ENCODE measurements around the gene GALNT7.

DNA sequence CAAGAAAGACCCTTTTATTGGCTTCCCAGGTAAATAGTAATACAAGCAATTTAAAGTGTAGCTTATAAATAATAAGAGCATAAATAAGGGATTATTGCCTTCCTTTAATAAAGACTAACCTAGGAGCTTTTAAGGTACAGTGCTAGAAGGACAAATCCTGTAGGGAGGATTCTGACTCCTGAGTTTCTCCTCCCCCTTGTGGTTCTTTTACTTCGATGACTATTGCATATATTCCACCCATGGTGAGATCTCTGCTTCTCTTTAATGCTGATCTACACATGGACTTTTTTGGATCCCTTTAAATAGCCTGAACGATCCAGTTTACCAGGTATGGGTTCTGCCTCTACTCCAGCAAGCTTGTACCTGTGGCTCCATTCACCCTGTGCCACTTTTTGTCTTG is 2.5 kb downstream of the GALNT7 start:
- no peak for TF ChIP-seq CHD1 (IDR thresholded peaks at IDR 0.05; ENCODE audit: low read depth, low read length)
- TF ChIP-seq, protein P1, sequence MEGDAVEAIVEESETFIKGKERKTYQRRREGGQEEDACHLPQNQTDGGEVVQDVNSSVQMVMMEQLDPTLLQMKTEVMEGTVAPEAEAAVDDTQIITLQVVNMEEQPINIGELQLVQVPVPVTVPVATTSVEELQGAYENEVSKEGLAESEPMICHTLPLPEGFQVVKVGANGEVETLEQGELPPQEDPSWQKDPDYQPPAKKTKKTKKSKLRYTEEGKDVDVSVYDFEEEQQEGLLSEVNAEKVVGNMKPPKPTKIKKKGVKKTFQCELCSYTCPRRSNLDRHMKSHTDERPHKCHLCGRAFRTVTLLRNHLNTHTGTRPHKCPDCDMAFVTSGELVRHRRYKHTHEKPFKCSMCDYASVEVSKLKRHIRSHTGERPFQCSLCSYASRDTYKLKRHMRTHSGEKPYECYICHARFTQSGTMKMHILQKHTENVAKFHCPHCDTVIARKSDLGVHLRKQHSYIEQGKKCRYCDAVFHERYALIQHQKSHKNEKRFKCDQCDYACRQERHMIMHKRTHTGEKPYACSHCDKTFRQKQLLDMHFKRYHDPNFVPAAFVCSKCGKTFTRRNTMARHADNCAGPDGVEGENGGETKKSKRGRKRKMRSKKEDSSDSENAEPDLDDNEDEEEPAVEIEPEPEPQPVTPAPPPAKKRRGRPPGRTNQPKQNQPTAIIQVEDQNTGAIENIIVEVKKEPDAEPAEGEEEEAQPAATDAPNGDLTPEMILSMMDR (IDR thresholded peaks at IDR 0.05 in 2 of 3, conservative IDR thresholded peaks at IDR 0.05 in 1 of 3; ENCODE audit: control insufficient read depth in 2 of 3, extremely low read depth in 1 of 3, insufficient read depth in 1 of 3, low read depth in 3 of 3, low read length in 3 of 3), result peak in 2 of 3 experiments; percentile 10 to 22; a peak in 1 of 6 replicates
- no peak for TF ChIP-seq RFX5 (IDR thresholded peaks at IDR 0.05; ENCODE audit: low read depth, low read length)
- TF ChIP-seq MXI1 (IDR thresholded peaks at IDR 0.05; ENCODE audit: low read depth, low read length), result no peak
- no peak for TF ChIP-seq KDM1A (IDR thresholded peaks at IDR 0.05; ENCODE audit: borderline replicate concordance)
- no peak for TF ChIP-seq PAX8 (IDR thresholded peaks at IDR 0.05)
- no peak for TF ChIP-seq POLR2AphosphoS5 (IDR thresholded peaks at IDR 0.05; ENCODE audit: low read length)
- no peak for TF ChIP-seq SMAD1 (IDR thresholded peaks at IDR 0.05; ENCODE audit: low read depth, partially characterized antibody)
- no peak for TF ChIP-seq ESRRA (IDR thresholded peaks at IDR 0.05; ENCODE audit: low read length)
- no peak for TF ChIP-seq ZZZ3 (IDR thresholded peaks at IDR 0.05; ENCODE audit: control insufficient read depth, insufficient read length, low read depth)
- TF ChIP-seq, protein P2, sequence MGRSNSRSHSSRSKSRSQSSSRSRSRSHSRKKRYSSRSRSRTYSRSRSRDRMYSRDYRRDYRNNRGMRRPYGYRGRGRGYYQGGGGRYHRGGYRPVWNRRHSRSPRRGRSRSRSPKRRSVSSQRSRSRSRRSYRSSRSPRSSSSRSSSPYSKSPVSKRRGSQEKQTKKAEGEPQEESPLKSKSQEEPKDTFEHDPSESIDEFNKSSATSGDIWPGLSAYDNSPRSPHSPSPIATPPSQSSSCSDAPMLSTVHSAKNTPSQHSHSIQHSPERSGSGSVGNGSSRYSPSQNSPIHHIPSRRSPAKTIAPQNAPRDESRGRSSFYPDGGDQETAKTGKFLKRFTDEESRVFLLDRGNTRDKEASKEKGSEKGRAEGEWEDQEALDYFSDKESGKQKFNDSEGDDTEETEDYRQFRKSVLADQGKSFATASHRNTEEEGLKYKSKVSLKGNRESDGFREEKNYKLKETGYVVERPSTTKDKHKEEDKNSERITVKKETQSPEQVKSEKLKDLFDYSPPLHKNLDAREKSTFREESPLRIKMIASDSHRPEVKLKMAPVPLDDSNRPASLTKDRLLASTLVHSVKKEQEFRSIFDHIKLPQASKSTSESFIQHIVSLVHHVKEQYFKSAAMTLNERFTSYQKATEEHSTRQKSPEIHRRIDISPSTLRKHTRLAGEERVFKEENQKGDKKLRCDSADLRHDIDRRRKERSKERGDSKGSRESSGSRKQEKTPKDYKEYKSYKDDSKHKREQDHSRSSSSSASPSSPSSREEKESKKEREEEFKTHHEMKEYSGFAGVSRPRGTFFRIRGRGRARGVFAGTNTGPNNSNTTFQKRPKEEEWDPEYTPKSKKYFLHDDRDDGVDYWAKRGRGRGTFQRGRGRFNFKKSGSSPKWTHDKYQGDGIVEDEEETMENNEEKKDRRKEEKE (IDR thresholded peaks at IDR 0.05), result no peak
- no peak for TF ChIP-seq ZNF274 (IDR thresholded peaks at IDR 0.05; ENCODE audit: insufficient read depth, insufficient read length)
- TF ChIP-seq GABPA (IDR thresholded peaks at IDR 0.05; ENCODE audit: low read depth), result no peak
- TF ChIP-seq HCFC1 (IDR thresholded peaks at IDR 0.05; ENCODE audit: low read length), result no peak

Measured in GM12878 (cell line).